HG02938 (cell line): ENCODE measurements around the gene HERC6.
A peak's percentile ranks its signal among the peaks of the same experiment; 100 is the strongest.
"Not testable (repeated sequence)": the region's sequence is repeated elsewhere in the genome, so short reads cannot be mapped to it uniquely, and the experiment has no call there.

ENCODE experiments used
- ATAC-seq: cut with Tn5 transposase; IDR thresholded peaks from one replicate; pipeline ENCODE4 v1.9.1; 2021; ENCODE audit warnings: mild to moderate bottlenecking, moderate library complexity; ENCODE audit not compliant: unreplicated experiment

HERC6 gene

GRCh38 chr4:88382621-88383020, 4.0 kb downstream of the HERC6 start:
- ATAC-seq = peak; percentile 50

DNA sequence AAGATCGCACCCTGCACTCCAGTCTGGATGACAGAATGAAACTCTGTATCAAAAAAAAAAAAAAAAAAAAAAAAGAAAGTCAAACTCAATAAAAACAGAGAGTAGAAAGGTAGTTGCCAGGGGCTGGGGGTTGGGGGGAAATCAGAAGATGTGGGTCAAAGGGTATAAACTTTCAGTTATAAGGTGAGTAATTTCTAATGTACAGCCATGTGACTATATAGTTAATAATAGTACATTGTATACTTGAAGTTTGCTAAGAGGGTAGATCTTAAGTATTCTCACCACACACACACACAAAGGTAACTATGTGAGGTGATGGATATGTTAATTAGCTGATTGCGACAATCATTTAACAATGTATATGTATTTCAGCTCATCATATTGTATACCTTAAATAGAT, 11.5 kb downstream of the HERC6 start:
- ATAC-seq = no peak

DNA sequence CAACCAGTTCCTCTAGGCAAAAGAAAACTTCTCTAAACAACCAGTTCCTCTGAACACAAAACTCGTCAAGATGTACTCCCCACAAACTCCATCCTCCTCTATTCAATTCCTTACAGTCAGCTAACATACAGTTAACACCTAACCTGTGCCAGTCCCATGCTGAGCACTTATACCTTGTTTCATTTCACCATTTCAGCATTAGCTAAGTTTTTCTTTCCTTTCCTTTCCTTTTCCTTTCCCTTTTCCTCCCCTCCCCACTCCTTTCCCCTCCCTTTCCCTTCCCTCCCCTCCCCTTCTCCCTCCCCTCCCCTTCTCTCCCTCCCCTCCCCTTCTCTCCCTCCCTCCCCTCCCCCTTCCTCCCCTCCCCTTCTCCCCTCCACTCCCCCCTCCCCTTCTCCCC, 13.1 kb downstream of the HERC6 start:
- ATAC-seq = no peak

- no peak for ATAC-seq
Measured at GRCh38 chr4:88396681-88397080, 18.0 kb downstream of the HERC6 start.

GRCh38 chr4:88398381-88398780, 19.7 kb downstream of the HERC6 start:
- no peak for ATAC-seq

- ATAC-seq = no peak
Measured at GRCh38 chr4:88409206-88409605, 30.6 kb downstream of the HERC6 start.

- ATAC-seq = no peak
Measured at GRCh38 chr4:88409789-88410188, 31.1 kb downstream of the HERC6 start.

DNA sequence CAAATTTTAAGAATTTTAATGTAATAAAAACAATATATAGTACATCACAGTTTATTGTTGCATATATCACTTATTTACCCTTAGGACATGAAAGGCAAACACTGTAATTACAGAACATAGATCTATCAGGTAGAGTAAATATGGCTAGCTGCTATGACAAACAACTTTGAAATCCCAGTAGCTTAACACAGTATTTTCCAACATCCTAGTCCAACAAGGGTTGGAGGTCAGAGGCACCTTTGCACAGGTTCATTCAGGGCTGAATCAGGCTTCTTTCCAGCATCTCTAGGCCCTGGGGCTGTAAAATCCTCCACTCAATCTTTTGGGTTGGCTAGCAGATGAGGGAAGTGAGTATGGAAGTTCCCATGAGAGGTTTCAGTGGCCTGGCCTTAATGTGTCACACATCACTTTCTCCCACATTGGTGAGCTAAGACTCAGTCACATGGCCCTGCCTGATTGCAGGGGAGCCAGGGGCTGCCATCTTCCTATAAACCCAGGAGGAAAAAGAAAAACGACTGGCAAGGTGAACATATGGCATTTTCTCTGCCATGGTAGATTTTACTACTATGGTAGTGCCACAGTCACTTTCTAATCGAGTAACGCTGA, 32.9 kb downstream of the HERC6 start:
- ATAC-seq = no peak

GRCh38 chr4:88413801-88414200, 35.1 kb downstream of the HERC6 start:
- ATAC-seq = no peak

DNA sequence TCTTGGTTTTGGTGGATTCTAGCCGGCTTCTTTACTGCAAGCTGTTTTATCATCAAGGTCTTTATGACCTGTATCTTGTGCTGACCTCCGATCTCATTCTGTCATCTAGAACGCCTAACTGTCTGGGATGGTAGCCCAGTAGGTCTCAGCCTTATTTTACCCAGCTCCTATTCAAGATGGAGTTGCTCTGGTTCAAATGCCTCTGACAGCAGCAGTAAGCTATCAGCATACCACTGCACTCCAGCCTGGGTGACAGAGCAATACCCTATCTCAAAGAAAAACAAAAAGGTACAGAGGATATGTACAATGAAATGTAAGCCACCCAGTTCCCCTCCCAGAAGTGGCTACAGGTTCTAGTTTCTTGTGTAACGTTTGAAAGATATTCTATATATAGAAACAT, 36.1 kb downstream of the HERC6 start:
- no peak for ATAC-seq

GRCh38 chr4:88415982-88416381, 37.3 kb downstream of the HERC6 start:
- ATAC-seq = no peak

DNA sequence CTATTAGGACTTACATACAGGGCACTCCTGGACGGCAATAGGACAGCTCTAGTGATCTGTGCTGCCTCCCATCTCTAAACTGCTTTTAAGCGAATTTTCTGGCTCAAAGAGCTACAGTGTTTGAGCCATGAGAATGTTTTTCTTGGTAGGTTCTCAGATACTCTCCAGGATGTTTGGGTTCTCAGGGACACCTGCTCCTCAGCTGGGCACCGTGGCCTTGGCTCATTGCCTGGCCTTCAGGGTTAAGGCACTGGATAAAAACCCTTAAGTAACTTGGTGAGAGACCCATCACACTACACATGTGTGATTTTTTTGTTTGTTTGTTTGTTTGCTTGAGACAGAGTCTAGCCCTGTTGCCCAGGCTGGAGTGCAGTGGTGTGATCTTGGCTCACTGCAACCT, 39.8 kb downstream of the HERC6 start:
- ATAC-seq = no peak

DNA sequence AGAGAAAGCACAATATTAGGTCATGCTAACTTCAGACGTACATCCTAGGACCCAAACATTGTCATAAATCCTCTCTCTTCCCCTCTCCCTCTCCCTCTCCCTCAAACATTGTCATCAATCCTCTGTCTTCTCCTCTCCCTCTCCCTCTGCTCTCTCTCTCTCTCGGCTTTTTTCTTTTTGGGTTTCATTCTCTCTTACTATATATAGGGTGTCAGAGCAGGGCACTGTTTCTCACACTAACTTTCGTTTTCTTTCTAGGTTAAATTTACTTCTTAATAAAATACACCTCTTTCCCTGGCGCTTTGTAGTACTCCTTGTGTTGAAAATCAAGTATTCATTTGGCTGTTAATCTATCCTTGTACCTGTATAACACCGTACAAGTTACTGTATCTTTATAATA, 41.2 kb downstream of the HERC6 start:
- ATAC-seq = no peak

GRCh38 chr4:88420844-88421243, 42.2 kb downstream of the HERC6 start:
- ATAC-seq = no peak

DNA sequence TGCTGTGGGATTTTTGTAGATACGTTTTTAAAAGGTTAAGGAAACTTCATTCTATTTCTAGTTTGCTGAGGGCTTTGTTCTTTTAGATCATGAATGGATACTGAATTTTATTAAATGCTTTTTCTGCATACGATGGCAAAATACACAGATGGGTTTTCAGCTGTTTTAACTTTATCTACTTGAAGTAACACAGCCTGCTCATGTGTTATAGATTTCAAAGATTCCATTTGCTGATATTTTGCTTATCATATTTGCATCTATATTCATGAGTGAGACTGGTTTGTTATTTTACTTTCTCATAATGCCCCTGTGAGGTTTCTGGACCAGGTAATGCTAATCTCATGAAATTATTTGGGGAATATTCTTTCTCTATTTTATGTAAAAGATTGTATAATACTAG, 43.8 kb downstream of the HERC6 start:
- ATAC-seq = no peak

GRCh38 chr4:88429401-88429800, 50.7 kb downstream of the HERC6 start:
- ATAC-seq = no peak

DNA sequence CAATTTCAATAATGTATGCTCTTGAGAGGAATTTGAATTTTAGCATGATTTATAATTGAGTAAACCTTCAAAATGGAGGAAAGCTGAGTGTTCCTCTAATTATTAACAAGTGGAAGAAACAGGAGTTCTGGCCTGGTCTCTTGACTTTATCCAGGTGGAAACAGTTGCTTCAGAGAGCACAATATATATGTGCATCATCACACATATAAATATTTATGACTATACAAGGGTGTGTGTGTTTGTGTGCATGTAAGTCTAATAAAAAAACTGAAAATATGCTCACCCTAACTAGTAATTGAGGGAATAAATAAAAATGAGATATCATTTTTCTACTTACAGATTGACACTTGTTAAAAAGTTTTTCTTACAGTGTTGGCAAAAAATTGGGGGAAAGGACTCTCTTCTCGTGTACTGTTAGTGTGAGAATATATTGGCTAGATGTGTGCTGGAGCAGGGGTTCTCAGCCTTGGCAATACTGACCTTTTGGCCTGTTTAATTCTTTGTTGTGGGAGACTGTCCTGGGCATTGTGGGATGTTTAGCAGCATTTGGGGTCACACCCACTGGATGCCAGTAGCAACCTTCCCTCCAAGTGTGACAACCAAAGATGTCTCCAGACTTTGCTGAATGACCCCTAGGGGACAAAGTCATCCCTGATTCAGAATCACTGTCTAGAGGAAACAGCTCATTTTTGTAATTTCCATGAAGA, 57.5 kb downstream of the HERC6 start:
- no peak for ATAC-seq

DNA sequence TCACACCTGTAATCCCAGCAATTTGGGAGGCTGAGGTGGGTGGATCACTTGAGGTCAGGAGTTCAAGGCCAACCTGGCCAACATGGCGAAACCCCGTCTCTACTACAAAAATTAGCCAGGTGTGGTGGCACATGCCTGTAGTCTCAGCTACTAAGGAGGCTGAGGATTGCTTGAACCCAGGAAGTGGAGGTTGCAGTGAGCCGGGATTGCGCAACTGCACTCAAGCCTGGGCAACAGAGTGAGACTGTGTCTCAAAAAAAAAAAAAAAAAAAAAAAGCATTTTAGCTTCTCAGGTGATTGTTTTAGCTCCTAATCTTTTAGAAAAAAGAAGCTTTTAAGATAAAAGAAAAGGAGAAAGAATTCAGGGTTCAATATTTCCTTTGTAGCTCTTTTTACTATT, 59.2 kb downstream of the HERC6 start:
- not testable (repeated sequence) for ATAC-seq

GRCh38 chr4:88439161-88439760, 60.6 kb downstream of the HERC6 start:
- ATAC-seq = no peak

DNA sequence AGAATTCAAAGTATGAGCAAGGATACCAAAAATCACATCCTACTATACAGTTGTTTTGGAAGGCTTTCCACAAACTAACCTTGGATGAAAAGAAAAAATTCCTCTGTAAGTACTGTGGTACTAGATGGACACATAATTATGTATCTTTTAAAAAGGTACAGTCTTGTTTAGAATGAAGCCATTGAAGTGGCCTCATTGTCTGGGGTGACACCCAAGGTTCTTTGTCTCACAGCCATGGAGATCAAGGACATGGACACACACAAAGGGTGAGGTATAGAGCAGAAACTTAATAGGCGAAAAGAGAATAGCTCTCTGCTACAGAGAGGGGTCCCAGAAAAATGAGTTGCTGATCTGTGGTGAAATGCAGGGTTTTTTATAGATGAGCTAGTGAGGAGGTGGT, 61.5 kb downstream of the HERC6 start:
- no peak for ATAC-seq

DNA sequence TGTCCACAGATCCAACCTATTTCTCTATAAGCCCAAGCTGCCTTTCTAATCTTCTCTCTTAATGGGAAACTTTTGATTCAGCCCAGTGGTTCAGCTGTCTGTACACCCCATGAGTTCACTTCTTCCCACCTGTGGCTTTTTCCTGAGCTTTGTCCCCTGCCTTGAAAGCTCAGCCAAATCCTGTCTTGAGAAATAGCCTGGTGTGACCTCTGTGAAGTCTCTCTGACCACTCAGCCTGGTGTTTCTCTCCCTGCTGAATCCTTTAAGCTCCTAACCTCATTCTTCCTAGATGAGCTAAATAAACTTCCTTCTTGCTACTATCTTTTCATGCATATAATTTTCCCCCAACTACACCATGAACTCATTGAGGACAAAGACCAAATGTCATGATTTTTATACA, 63.0 kb downstream of the HERC6 start:
- ATAC-seq = no peak

DNA sequence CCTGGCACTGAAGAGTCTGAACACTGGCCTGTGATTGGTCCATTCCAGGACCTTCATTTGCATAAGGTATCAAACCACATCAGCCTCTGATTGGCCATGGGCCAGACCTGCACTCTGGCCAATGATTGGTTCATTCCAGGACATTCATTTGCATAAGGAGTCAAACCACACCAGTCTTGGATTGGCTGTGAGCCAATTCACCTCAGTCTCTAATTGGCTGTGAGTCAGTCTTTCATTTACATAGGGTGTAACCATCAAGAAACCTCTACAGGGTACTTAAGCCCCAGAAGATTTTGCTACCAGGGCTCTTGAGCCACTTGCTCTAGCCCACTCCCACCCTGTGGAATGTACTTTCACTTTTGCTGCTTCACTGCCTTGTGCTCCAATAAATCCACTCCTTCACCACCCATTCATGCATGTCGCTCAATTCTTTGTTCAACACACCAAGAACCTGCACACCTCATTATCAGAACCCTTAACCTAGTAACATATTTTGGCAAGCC, 64.1 kb downstream of the HERC6 start:
- ATAC-seq = no peak
